PC-9 (cell line): Measurements from ENCODE around the gene DHRSX. TPM values are rescaled to one million over a fixed set of nuclear protein-coding genes. Genes with fewer than 3 reads are reported as not detected.
"Not testable (repeated sequence)": the region's sequence is repeated elsewhere in the genome, so short reads cannot be mapped to it uniquely, and the experiment has no call there.

Experiments used
- BruUV-seq: library from RNA; stranded (reverse); fragments of 400-500 nt; replicated peaks from 2 replicates; lab custom pipeline; 2021; lab: Mats Ljungman, UMichigan
- CTCF ChIA-PET: fragments of 300-600 bp; sonication (Branson Sonifier 250); formaldehyde crosslinking; loops from one replicate; lab custom pipeline; 2022; ENCODE audit warnings: antibody characterized with exemption; lab: Charles Lee
- POLR2A ChIA-PET: fragments of 300-600 bp; sonication (Branson Sonifier 250); formaldehyde crosslinking; loops from one replicate; lab custom pipeline; 2022; ENCODE audit warnings: antibody characterized with exemption; ENCODE audit not compliant: unreplicated experiment; lab: Charles Lee
- DNase-seq, 2 experiments: peaks; one replicate each; pipeline versions ENCODE4 v3.0.0 to v3.0.0-alpha.2; 2015 to 2022; ENCODE audit warnings: mixed read lengths in 1 of 2
- H2AFZ ChIP-seq: fragments of 200-600 bp; sonication (generic); 2 replicates; pipeline ENCODE4 v1.8.1; 2017; ENCODE audit warnings: antibody characterized with exemption
- H3F3A ChIP-seq: fragments of 200-600 bp; sonication (generic); 2 replicates; pipeline ENCODE4 v1.8.1; 2017; ENCODE audit warnings: antibody characterized with exemption, mild to moderate bottlenecking, low read depth; ENCODE audit not compliant: insufficient read depth
- H3K27ac ChIP-seq: fragments of 200-600 bp; sonication (generic); 2 replicates; pipeline ENCODE4 v1.6.1; 2016; ENCODE audit warnings: mixed run types
- H3K27me3 ChIP-seq: fragments of 200-600 bp; sonication (generic); 2 replicates; pipeline ENCODE4 v1.6.1; 2016; ENCODE audit warnings: low read depth, mixed run types; ENCODE audit not compliant: insufficient read depth
- H3K36me3 ChIP-seq: fragments of 200-600 bp; sonication (generic); 2 replicates; pipeline ENCODE4 v1.6.1; 2016; ENCODE audit warnings: low read depth, mixed run types
- H3K4me1 ChIP-seq: fragments of 200-600 bp; sonication (generic); replicated peaks from 2 replicates; pipeline ENCODE4 v1.6.1; 2016; ENCODE audit warnings: mixed run types; ENCODE audit not compliant: insufficient read depth
- H3K4me2 ChIP-seq: fragments of 200-600 bp; sonication (generic); 2 replicates; pipeline ENCODE4 v1.6.1; 2017; ENCODE audit warnings: mixed run types
- H3K4me3 ChIP-seq: fragments of 200-600 bp; sonication (generic); 2 replicates; pipeline ENCODE4 v1.6.1; 2016; ENCODE audit warnings: mixed run types
- H3K79me2 ChIP-seq: fragments of 200-600 bp; sonication (generic); 2 replicates; pipeline ENCODE4 v1.6.1; 2017; ENCODE audit warnings: low read depth, mixed run types
- H3K9me2 ChIP-seq: fragments of 200-600 bp; sonication (generic); 2 replicates; pipeline ENCODE4 v1.8.1; 2017; ENCODE audit warnings: mild to moderate bottlenecking; ENCODE audit not compliant: insufficient read depth
- H3K9me3 ChIP-seq: fragments of 200-600 bp; sonication (generic); 2 replicates; pipeline ENCODE4 v1.8.1; 2016; ENCODE audit warnings: low read depth; ENCODE audit not compliant: insufficient read depth
- H4K20me1 ChIP-seq: fragments of 200-600 bp; sonication (generic); 2 replicates; pipeline ENCODE4 v1.8.1; 2017; ENCODE audit not compliant: insufficient read depth
- EZH2 ChIP-seq: fragments of 200-600 bp; sonication (generic); IDR thresholded peaks from 2 replicates; pipeline ENCODE4 v1.8.0; 2017; ENCODE audit warnings: antibody characterized with exemption, low read depth
- intact Hi-C: fragments of 100-400 bp; cut with micrococcal nuclease; formaldehyde crosslinking; loops from one replicate; pipeline ENCODE4 v1.10.0; 2022; ENCODE audit not compliant: unreplicated experiment
- total RNA-seq: library from RNA; stranded (reverse); gene quantifications from 2 replicates; pipeline ENCODE4 v1.2.3, GENCODE V29; 2021
- TF ChIP-seq, protein P1 (sequence below): fragments of 200-600 bp; sonication (generic); conservative IDR thresholded peaks from 2 replicates; pipeline ENCODE4 v1.6.1; 2017; ENCODE audit warnings: mixed run types, antibody characterized with exemption, mild to moderate bottlenecking, moderate library complexity

The DHRSX gene
- total RNA-seq, 1 experiment from 2014 or later, result 13.2 TPM

DNA sequence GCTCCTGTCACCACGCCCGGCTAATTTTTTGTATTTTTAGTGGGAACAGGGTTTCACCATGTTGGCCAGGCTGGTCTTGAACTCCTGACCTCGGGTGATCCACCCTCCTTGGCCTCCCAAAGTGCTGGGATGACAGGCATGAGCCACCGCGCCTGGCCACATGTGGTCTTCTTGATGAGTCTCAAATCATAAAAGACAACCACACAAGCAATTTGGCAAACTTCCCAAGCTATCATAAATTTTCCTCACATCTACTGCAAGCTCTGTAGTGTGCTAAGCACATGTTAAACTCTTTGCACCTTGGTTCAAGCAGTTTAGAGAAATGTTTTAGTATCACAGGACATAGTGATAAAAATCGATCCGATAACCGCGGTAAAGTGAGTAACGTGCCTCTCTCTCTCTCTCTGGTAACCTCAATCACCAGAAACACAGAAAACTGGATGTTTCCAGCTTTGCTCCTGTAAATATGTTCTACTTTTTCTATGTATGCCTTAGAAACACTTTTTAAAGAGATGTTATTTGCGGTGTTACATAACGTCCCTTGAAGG is 256.8 kb downstream of the DHRSX start:
- Histone ChIP-seq H3F3A (no peaks in the 10 kb centered on the region), H4K20me1 (no peaks in the 10 kb centered on the region), H3K27me3 (no peaks in the 10 kb centered on the region), H3K79me2 (no peaks in the 10 kb centered on the region), H3K9me3 (no peaks in the 10 kb centered on the region), H3K4me1 (no peaks in the 10 kb centered on the region), H3K36me3 (no peaks in the 10 kb centered on the region), H3K27ac (no peak overlapping the region), H3K9me2 (no peaks in the 10 kb centered on the region), H3K4me2 (no peak overlapping the region), H3K4me3 (no peak overlapping the region), H2AFZ (no peak overlapping the region)
- BruUV-seq, result no TSS peak
- no peak for DNase-seq
- ChIA-PET POLR2A (no interaction called here), CTCF (no interaction called here)
- intact Hi-C loops, result no loop called here
- TF ChIP-seq EZH2, result no peak
- TF ChIP-seq, protein P1, sequence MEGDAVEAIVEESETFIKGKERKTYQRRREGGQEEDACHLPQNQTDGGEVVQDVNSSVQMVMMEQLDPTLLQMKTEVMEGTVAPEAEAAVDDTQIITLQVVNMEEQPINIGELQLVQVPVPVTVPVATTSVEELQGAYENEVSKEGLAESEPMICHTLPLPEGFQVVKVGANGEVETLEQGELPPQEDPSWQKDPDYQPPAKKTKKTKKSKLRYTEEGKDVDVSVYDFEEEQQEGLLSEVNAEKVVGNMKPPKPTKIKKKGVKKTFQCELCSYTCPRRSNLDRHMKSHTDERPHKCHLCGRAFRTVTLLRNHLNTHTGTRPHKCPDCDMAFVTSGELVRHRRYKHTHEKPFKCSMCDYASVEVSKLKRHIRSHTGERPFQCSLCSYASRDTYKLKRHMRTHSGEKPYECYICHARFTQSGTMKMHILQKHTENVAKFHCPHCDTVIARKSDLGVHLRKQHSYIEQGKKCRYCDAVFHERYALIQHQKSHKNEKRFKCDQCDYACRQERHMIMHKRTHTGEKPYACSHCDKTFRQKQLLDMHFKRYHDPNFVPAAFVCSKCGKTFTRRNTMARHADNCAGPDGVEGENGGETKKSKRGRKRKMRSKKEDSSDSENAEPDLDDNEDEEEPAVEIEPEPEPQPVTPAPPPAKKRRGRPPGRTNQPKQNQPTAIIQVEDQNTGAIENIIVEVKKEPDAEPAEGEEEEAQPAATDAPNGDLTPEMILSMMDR, result no peak

- no peak overlapping the region for H2AFZ ChIP-seq
- H3K4me2 ChIP-seq, result no peak overlapping the region
- intact Hi-C loops, result no loop called here
- H3K4me3 ChIP-seq, result no peak overlapping the region
- ChIA-PET CTCF (no interaction called here), POLR2A (no interaction called here)
- no peak overlapping the region for H3K27ac ChIP-seq
- no peaks in the 10 kb centered on the region for H4K20me1 ChIP-seq
- H3K4me1 ChIP-seq, result no peaks in the 10 kb centered on the region
- no peaks in the 10 kb centered on the region for H3K36me3 ChIP-seq
- H3K9me2 ChIP-seq, result no peaks in the 10 kb centered on the region
- no peaks in the 10 kb centered on the region for H3K9me3 ChIP-seq
- no peaks in the 10 kb centered on the region for H3K79me2 ChIP-seq
- TF ChIP-seq EZH2, result no peak
- TF ChIP-seq, protein P1, result no peak
- H3F3A ChIP-seq, result no peaks in the 10 kb centered on the region
- H3K27me3 ChIP-seq, result no peaks in the 10 kb centered on the region
- DNase-seq, result no peak
- BruUV-seq, result no TSS peak
These were observed 257.8 kb downstream of the DHRSX start for GRCh38 chrX:2242980-2243379.

GRCh38 chrX:2242326-2242725 is 258.4 kb downstream of the DHRSX start:
- Histone ChIP-seq H3K27ac (no peak overlapping the region), H3F3A (no peaks in the 10 kb centered on the region), H3K9me2 (no peaks in the 10 kb centered on the region), H2AFZ (no peak overlapping the region), H3K9me3 (no peaks in the 10 kb centered on the region), H3K36me3 (no peaks in the 10 kb centered on the region), H3K27me3 (no peaks in the 10 kb centered on the region), H3K4me3 (no peak overlapping the region), H3K79me2 (no peaks in the 10 kb centered on the region), H4K20me1 (no peaks in the 10 kb centered on the region), H3K4me2 (no peak overlapping the region), H3K4me1 (no peaks in the 10 kb centered on the region)
- CTCF ChIA-PET, result no interaction called here
- POLR2A ChIA-PET, result no interaction called here
- intact Hi-C loops, result no loop called here
- TF ChIP-seq, protein P1, result no peak
- no peak for TF ChIP-seq EZH2
- DNase-seq, result no peak
- BruUV-seq, result no TSS peak

- H3K36me3 ChIP-seq, H3K4me1 ChIP-seq, H3K4me2 ChIP-seq, H4K20me1 ChIP-seq, H3K79me2 ChIP-seq, H3K9me2 ChIP-seq, H2AFZ ChIP-seq, H3K27ac ChIP-seq, H3K27me3 ChIP-seq, BruUV-seq, CTCF ChIA-PET, POLR2A ChIA-PET, DNase-seq, intact Hi-C loops, H3K9me3 ChIP-seq, H3K4me3 ChIP-seq, H3F3A ChIP-seq: not testable (repeated sequence)
These were observed 259.3 kb downstream of the DHRSX start for GRCh38 chrX:2241496-2241895.

- H3K27me3 ChIP-seq, H3K4me2 ChIP-seq, H4K20me1 ChIP-seq, H3K27ac ChIP-seq, intact Hi-C loops, CTCF ChIA-PET, H2AFZ ChIP-seq, H3F3A ChIP-seq, DNase-seq, POLR2A ChIA-PET, H3K4me3 ChIP-seq, H3K36me3 ChIP-seq, BruUV-seq, H3K4me1 ChIP-seq, H3K79me2 ChIP-seq, H3K9me2 ChIP-seq, H3K9me3 ChIP-seq: not testable (repeated sequence)
These were observed 260.0 kb downstream of the DHRSX start for GRCh38 chrX:2240761-2241160.
